ENCODE measurements around the gene DPH3.

The DPH3 gene

DNA sequence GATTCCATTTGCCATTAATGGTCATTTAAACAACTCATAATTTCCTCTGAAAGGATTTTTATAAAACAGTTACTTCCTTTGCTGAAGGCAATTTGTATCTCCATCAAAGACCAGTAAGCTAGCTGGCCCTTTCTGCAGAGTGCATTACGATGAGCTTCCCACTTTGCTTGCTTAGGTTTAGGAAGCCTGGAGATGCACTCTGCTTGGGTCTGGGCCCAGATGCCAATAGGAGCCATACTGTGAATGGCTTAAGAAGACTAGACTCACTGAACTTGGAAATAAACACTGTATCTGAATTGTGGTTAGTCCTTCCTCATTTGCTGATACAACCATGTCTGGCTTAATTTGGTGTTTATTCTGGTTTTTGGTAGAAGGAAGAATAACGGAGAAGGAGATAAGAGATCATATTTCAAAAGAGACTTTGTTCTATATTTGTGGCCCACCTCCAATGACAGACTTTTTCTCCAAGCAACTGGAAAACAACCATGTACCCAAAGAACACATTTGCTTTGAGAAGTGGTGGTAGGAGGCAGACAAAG is 38.4 kb upstream of the DPH3 start:
- peaks cover 34 to 43% of the 10 kb centered on the region in 2 donors for H3K36me3 ChIP-seq (ENCODE audit: control insufficient read depth in 2 of 2, insufficient read depth in 2 of 2, low read length in 2 of 2)
- H3K27me3 ChIP-seq (ENCODE audit: control insufficient read depth in 2 of 2, insufficient read depth in 2 of 2, low read length in 2 of 2) = no peaks in the 10 kb centered on the region
- H3K9me3 ChIP-seq (ENCODE audit: control insufficient read depth in 2 of 2, low read length in 2 of 2) = no peaks in the 10 kb centered on the region
- H3K4me3 ChIP-seq (ENCODE audit: low read length in 2 of 2) = no peak overlapping the region
- H3K27ac ChIP-seq (ENCODE audit: low read depth in 2 of 2, low read length in 2 of 2) = no peak overlapping the region
- no peak overlapping the region for H3K9ac ChIP-seq (ENCODE audit: low read depth in 1 of 2, low read length in 2 of 2)
- peaks cover 0 to 3% of the 10 kb centered on the region in 2 donors for H3K4me1 ChIP-seq (ENCODE audit: control insufficient read depth in 2 of 2, insufficient read depth in 2 of 2, low read length in 2 of 2)

- Histone ChIP-seq H3K9me3 (ENCODE audit: control insufficient read depth in 2 of 2, low read length in 2 of 2) (no peaks in the 10 kb centered on the region), H3K4me1 (ENCODE audit: control insufficient read depth in 2 of 2, insufficient read depth in 2 of 2, low read length in 2 of 2) (peaks cover 0 to 3% of the 10 kb centered on the region in 2 donors), H3K9ac (ENCODE audit: low read depth in 1 of 2, low read length in 2 of 2) (no peak overlapping the region), H3K27ac (ENCODE audit: low read depth in 2 of 2, low read length in 2 of 2) (peak overlapping the region in 1 of 2 donors; percentile 41), H3K27me3 (ENCODE audit: control insufficient read depth in 2 of 2, insufficient read depth in 2 of 2, low read length in 2 of 2) (no peaks in the 10 kb centered on the region), H3K4me3 (ENCODE audit: low read length in 2 of 2) (no peak overlapping the region), H3K36me3 (ENCODE audit: control insufficient read depth in 2 of 2, insufficient read depth in 2 of 2, low read length in 2 of 2) (peaks cover 37 to 45% of the 10 kb centered on the region in 2 donors)
These were observed 37.4 kb upstream of the DPH3 start for GRCh38 chr3:16302082-16302631.

DNA sequence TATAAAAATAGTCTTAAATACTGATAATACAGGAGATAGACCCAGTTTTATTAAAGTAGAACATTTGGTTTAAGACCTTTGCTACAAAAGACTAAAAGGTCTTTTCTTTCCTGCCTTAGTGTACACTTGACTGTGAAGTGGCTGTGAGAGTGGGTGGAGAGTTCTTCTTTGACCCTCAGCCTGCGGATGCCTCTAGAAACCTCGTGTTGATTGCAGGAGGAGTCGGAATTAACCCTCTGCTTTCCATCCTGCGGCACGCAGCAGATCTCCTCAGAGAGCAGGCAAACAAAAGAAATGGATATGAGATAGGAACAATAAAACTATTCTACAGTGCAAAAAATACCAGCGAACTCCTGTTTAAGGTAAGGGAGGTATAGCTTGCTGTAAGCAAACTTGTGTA is 36.8 kb upstream of the DPH3 start:
- H3K27ac ChIP-seq (ENCODE audit: low read depth in 2 of 2, low read length in 2 of 2) = peak overlapping the region; percentile 3 to 41
- peaks cover 42 to 49% of the 10 kb centered on the region in 2 donors for H3K36me3 ChIP-seq (ENCODE audit: control insufficient read depth in 2 of 2, insufficient read depth in 2 of 2, low read length in 2 of 2)
- H3K4me1 ChIP-seq (ENCODE audit: control insufficient read depth in 2 of 2, insufficient read depth in 2 of 2, low read length in 2 of 2) = peaks cover 0 to 3% of the 10 kb centered on the region in 2 donors
- no peak overlapping the region for H3K4me3 ChIP-seq (ENCODE audit: low read length in 2 of 2)
- no peaks in the 10 kb centered on the region for H3K9me3 ChIP-seq (ENCODE audit: control insufficient read depth in 2 of 2, low read length in 2 of 2)
- H3K27me3 ChIP-seq (ENCODE audit: control insufficient read depth in 2 of 2, insufficient read depth in 2 of 2, low read length in 2 of 2) = no peaks in the 10 kb centered on the region
- H3K9ac ChIP-seq (ENCODE audit: low read depth in 1 of 2, low read length in 2 of 2) = no peak overlapping the region

- Histone ChIP-seq H3K27me3 (ENCODE audit: control insufficient read depth in 2 of 2, insufficient read depth in 2 of 2, low read length in 2 of 2) (no peaks in the 10 kb centered on the region), H3K9ac (ENCODE audit: low read depth in 1 of 2, low read length in 2 of 2) (no peak overlapping the region), H3K27ac (ENCODE audit: low read depth in 2 of 2, low read length in 2 of 2) (peak overlapping the region; percentile 41 to 45), H3K9me3 (ENCODE audit: control insufficient read depth in 2 of 2, low read length in 2 of 2) (no peaks in the 10 kb centered on the region), H3K4me1 (ENCODE audit: control insufficient read depth in 2 of 2, insufficient read depth in 2 of 2, low read length in 2 of 2) (peaks cover 0 to 3% of the 10 kb centered on the region in 2 donors), H3K36me3 (ENCODE audit: control insufficient read depth in 2 of 2, insufficient read depth in 2 of 2, low read length in 2 of 2) (peaks cover 38 to 46% of the 10 kb centered on the region in 2 donors), H3K4me3 (ENCODE audit: low read length in 2 of 2) (no peak overlapping the region)
These were observed 36.2 kb upstream of the DPH3 start for GRCh38 chr3:16300881-16301359.

GRCh38 chr3:16300307-16300706 is 35.6 kb upstream of the DPH3 start:
- H3K27me3 ChIP-seq (ENCODE audit: control insufficient read depth in 2 of 2, insufficient read depth in 2 of 2, low read length in 2 of 2) = no peaks in the 10 kb centered on the region
- H3K9me3 ChIP-seq (ENCODE audit: control insufficient read depth in 2 of 2, low read length in 2 of 2) = no peaks in the 10 kb centered on the region
- H3K4me3 ChIP-seq (ENCODE audit: low read length in 2 of 2) = no peak overlapping the region
- H3K27ac ChIP-seq (ENCODE audit: low read depth in 2 of 2, low read length in 2 of 2) = peak overlapping the region; percentile 41 to 45
- peaks cover 40 to 48% of the 10 kb centered on the region in 2 donors for H3K36me3 ChIP-seq (ENCODE audit: control insufficient read depth in 2 of 2, insufficient read depth in 2 of 2, low read length in 2 of 2)
- no peak overlapping the region for H3K9ac ChIP-seq (ENCODE audit: low read depth in 1 of 2, low read length in 2 of 2)
- peaks cover 0 to 3% of the 10 kb centered on the region in 2 donors for H3K4me1 ChIP-seq (ENCODE audit: control insufficient read depth in 2 of 2, insufficient read depth in 2 of 2, low read length in 2 of 2)

DNA sequence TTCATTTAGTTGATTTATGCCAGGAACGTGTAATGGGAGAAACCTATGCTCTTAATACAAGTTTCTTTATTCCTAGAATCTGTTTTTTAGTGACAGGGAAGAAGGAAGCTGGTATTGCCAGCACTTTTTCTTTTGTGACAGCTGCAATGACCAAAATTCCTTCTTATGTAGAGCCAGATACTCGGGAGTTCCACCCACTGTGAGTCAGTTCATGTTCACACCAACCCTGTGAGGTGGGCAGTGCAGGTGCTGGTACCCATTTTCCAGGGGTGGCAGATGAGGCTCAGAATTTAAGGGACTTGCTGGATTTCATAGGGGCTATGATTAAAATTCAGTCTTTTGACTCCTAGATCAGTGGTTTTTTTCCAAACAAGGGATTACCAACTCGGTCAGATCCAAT is 35.0 kb upstream of the DPH3 start:
- Histone ChIP-seq H3K27ac (ENCODE audit: low read depth in 2 of 2, low read length in 2 of 2) (peak overlapping the region in 1 of 2 donors; percentile 28), H3K9me3 (ENCODE audit: control insufficient read depth in 2 of 2, low read length in 2 of 2) (no peaks in the 10 kb centered on the region), H3K9ac (ENCODE audit: low read depth in 1 of 2, low read length in 2 of 2) (no peak overlapping the region), H3K27me3 (ENCODE audit: control insufficient read depth in 2 of 2, insufficient read depth in 2 of 2, low read length in 2 of 2) (no peaks in the 10 kb centered on the region), H3K36me3 (ENCODE audit: control insufficient read depth in 2 of 2, insufficient read depth in 2 of 2, low read length in 2 of 2) (peaks cover 39 to 44% of the 10 kb centered on the region in 2 donors), H3K4me1 (ENCODE audit: control insufficient read depth in 2 of 2, insufficient read depth in 2 of 2, low read length in 2 of 2) (no peaks in the 10 kb centered on the region), H3K4me3 (ENCODE audit: low read length in 2 of 2) (no peak overlapping the region)

GRCh38 chr3:16298891-16299290 is 34.1 kb upstream of the DPH3 start:
- no peak overlapping the region for H3K27ac ChIP-seq (ENCODE audit: low read depth in 2 of 2, low read length in 2 of 2)
- H3K27me3 ChIP-seq (ENCODE audit: control insufficient read depth in 2 of 2, insufficient read depth in 2 of 2, low read length in 2 of 2) = no peaks in the 10 kb centered on the region
- peaks cover 39 to 41% of the 10 kb centered on the region in 2 donors for H3K36me3 ChIP-seq (ENCODE audit: control insufficient read depth in 2 of 2, insufficient read depth in 2 of 2, low read length in 2 of 2)
- no peak overlapping the region for H3K9ac ChIP-seq (ENCODE audit: low read depth in 1 of 2, low read length in 2 of 2)
- no peaks in the 10 kb centered on the region for H3K9me3 ChIP-seq (ENCODE audit: control insufficient read depth in 2 of 2, low read length in 2 of 2)
- H3K4me3 ChIP-seq (ENCODE audit: low read length in 2 of 2) = no peak overlapping the region
- H3K4me1 ChIP-seq (ENCODE audit: control insufficient read depth in 2 of 2, insufficient read depth in 2 of 2, low read length in 2 of 2) = no peaks in the 10 kb centered on the region

- Histone ChIP-seq H3K36me3 (ENCODE audit: control insufficient read depth in 2 of 2, insufficient read depth in 2 of 2, low read length in 2 of 2) (peaks cover 34 to 41% of the 10 kb centered on the region in 2 donors), H3K9ac (ENCODE audit: low read depth in 1 of 2, low read length in 2 of 2) (no peak overlapping the region), H3K9me3 (ENCODE audit: control insufficient read depth in 2 of 2, low read length in 2 of 2) (no peaks in the 10 kb centered on the region), H3K27me3 (ENCODE audit: control insufficient read depth in 2 of 2, insufficient read depth in 2 of 2, low read length in 2 of 2) (no peaks in the 10 kb centered on the region), H3K4me3 (ENCODE audit: low read length in 2 of 2) (no peak overlapping the region), H3K27ac (ENCODE audit: low read depth in 2 of 2, low read length in 2 of 2) (no peak overlapping the region), H3K4me1 (ENCODE audit: control insufficient read depth in 2 of 2, insufficient read depth in 2 of 2, low read length in 2 of 2) (no peaks in the 10 kb centered on the region)
These were observed 33.5 kb upstream of the DPH3 start for GRCh38 chr3:16297997-16298885.

DNA sequence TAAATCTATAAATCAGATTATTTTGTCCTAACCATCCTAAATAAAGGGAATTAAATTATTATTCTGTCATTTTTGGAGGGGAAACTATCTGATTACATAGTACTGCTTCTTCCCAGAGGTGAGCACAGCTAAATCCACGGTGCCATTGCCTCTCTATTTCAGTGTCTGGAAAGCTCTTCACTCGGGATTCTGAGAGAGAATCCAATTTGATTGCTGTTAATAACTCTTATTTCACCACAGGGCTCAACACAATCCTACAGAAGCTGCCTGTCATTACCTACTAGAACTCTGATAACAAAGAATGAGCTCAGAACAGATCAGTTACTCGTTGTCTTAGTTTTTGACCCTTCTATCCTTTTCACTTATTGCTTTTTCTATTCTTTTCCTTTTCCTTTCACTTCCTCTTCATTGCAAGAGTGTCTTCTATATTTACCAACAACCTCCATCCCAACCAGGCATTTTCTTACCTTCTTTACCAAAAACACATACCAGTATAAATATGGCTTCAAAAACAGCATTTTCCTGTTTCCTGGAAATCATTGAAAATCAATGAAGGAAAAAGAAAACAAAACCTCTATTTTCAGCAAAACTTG is 30.7 kb upstream of the DPH3 start:
- Histone ChIP-seq H3K9me3 (ENCODE audit: control insufficient read depth in 2 of 2, low read length in 2 of 2) (no peaks in the 10 kb centered on the region), H3K36me3 (ENCODE audit: control insufficient read depth in 2 of 2, insufficient read depth in 2 of 2, low read length in 2 of 2) (peaks cover 16 to 26% of the 10 kb centered on the region in 2 donors), H3K4me3 (ENCODE audit: low read length in 2 of 2) (no peak overlapping the region), H3K4me1 (ENCODE audit: control insufficient read depth in 2 of 2, insufficient read depth in 2 of 2, low read length in 2 of 2) (no peaks in the 10 kb centered on the region), H3K27ac (ENCODE audit: low read depth in 2 of 2, low read length in 2 of 2) (no peak overlapping the region), H3K9ac (ENCODE audit: low read depth in 1 of 2, low read length in 2 of 2) (no peak overlapping the region), H3K27me3 (ENCODE audit: control insufficient read depth in 2 of 2, insufficient read depth in 2 of 2, low read length in 2 of 2) (no peaks in the 10 kb centered on the region)

GRCh38 chr3:16294844-16295243 is 30.1 kb upstream of the DPH3 start:
- no peaks in the 10 kb centered on the region for H3K9me3 ChIP-seq (ENCODE audit: control insufficient read depth in 2 of 2, low read length in 2 of 2)
- H3K4me3 ChIP-seq (ENCODE audit: low read length in 2 of 2) = no peak overlapping the region
- H3K27ac ChIP-seq (ENCODE audit: low read depth in 2 of 2, low read length in 2 of 2) = no peak overlapping the region
- H3K36me3 ChIP-seq (ENCODE audit: control insufficient read depth in 2 of 2, insufficient read depth in 2 of 2, low read length in 2 of 2) = peaks cover 16 to 24% of the 10 kb centered on the region in 2 donors
- H3K27me3 ChIP-seq (ENCODE audit: control insufficient read depth in 2 of 2, insufficient read depth in 2 of 2, low read length in 2 of 2) = no peaks in the 10 kb centered on the region
- no peaks in the 10 kb centered on the region for H3K4me1 ChIP-seq (ENCODE audit: control insufficient read depth in 2 of 2, insufficient read depth in 2 of 2, low read length in 2 of 2)
- no peak overlapping the region for H3K9ac ChIP-seq (ENCODE audit: low read depth in 1 of 2, low read length in 2 of 2)

Measured in mucosa of rectum (tissue), 2 donors.